ENCODE results near the gene LCE2B.

GRCh38 chr1:152663098-152663497 lies 22.8 kb upstream of the LCE2B start, which contains the start of gene LCE2D:
- no peak for TF ChIP-seq CTCF (IDR thresholded peaks at IDR 0.05; ENCODE audit: poor library complexity)
- TF ChIP-seq EZH2 (IDR thresholded peaks at IDR 0.05; ENCODE audit: borderline replicate concordance), result no peak
- no peak for TF ChIP-seq EZH2phosphoT487 (IDR thresholded peaks at IDR 0.05; ENCODE audit: low read depth, severe bottlenecking, unreplicated experiment)
